GM11168 (cell line): ENCODE results near the gene MEGF10.
"Not testable (repeated sequence)": the region's sequence is repeated elsewhere in the genome, so short reads cannot be mapped to it uniquely, and the experiment has no call there.

ENCODE experiments used
- in situ Hi-C: fragments of 300-500 bp; cut with MboI; formaldehyde crosslinking; loops from one replicate; pipeline ENCODE4 v1.12.0; 2022; ENCODE audit warnings: low sequenced_read_pairs; ENCODE audit not compliant: unreplicated experiment

Gene MEGF10

DNA sequence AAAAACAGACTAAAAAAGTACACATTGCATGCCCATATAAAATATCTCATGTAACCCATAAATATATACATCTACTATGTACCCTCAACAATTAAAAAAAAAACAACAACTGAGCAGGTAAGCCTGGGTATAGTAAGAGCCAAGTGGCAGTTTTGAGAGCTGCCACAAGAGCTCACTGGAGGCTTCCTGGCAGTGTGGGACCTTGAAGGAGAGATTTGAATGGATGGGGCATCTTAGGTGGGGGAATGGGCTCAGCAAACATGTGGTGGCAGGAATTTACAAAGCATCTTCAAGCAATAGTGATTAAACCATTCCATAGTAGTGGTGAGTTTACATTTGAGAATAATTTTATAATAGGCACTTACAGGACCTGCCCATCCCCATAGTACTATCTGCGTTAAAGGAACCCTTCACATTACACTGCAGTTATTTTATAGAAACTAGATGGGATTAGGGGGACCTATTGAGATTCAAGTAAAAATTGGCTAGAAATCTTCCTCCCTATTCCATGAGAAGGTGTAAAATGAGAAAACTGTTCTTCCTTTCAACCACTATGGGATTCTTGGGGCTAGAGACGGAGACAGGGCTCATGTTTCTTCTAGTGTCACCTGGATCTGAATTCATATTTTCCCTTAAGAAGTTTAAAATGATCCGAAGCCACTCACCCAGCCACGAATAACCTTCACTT lies 6.9 kb downstream of the MEGF10 start:
- in situ Hi-C loops = no loop called here

GRCh38 chr5:127298036-127298429 lies 7.4 kb downstream of the MEGF10 start:
- in situ Hi-C loops = no loop called here

DNA sequence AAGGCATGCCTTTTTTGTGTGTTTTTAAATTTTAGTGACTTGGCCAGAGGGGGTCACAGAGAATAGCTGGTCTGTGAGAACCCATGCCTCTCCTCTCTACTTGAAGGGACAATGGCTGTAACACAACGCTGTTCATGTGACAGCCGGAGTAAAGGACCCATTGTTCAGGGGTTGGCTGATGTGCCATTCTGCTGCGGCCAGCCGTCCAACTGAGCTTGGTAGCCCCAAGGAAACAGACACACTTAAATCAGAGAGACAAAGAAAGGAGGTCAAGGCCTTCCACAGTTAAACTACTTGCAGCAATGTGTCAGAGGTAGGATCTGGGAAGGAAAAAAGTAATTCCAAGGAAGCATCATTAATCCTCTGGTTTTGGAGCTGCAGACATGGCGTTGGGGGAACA lies 8.1 kb downstream of the MEGF10 start:
- in situ Hi-C loops = no loop called here

DNA sequence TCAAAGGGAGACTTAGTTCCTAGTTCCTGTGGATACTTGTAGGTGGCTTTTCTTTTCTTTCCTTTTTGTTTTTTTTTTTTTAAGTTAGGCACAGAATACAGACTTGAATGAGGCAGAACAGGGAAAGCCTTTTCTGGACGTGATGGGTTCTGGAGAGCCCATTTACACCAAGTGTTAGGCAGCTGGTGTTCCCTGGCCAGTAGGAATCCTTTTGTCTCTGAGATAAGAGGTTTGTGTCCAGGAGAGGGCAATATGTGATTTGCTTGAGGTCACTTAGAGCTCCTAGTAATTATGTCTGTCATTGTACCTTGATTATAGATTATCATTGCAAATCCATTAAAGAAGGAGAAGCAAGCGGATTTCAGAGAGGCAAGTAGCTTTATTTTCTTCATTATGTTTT lies 9.1 kb downstream of the MEGF10 start:
- in situ Hi-C loops = no loop called here

DNA sequence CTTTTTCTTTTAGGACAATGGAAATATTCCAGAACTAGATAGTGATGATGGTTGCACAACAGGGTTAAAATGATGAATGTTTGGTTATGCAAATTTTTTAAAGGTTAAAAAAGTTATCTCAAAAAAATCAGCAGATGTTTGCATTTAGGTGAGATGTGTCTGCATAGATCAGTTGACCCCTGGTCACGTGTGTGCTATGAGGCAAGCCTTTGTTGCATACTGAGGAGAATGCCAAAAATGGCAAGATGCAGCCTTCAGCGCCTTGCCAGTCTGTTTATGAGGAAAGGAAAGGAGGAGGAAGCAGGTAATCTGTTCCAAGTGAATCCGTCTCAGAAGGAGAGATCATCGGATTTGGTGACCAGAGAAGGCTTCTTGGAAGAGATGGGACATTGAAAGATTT lies 11.9 kb downstream of the MEGF10 start:
- in situ Hi-C loops = no loop called here

GRCh38 chr5:127303404-127303803 lies 12.8 kb downstream of the MEGF10 start:
- in situ Hi-C loops = no loop called here

DNA sequence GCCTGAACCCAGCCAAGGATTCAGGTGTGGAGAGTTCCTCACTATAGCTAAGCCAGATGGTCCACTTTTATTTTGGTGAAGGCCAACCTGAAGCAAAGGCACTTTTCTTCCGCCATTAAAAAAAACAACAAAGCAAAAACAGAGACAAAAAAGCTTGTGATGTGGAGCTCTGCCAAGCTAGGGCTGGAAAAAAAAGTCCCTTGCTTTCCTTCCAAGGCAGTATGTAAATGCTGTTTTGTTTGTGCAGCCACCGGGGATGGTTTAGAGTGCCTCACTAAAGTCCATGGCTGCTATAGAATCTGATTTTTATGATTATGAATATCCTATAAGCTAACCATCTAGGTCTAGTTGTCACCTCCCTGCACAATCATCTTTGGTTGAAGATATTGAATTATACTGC lies 14.9 kb downstream of the MEGF10 start:
- in situ Hi-C loops = no loop called here

DNA sequence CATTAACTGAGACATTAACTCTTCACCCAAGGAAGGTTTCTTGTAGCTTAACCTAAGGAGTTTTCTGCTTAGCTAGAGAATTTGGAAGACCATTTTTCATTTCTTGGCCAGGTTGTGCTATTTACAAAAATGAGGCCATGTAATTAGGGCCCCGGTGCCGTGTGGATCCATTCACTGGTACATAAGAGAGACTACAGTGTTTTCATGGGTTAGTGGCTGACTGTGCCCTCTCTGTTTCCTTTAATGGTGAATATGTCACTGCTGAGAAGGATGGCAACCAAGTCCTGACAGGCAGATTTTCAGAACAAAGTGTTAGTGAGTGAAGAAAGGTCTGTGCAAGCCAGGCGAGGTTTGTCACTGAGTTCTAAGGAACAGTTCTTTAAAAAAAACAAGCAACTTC lies 15.4 kb downstream of the MEGF10 start:
- in situ Hi-C loops = no loop called here

GRCh38 chr5:127306647-127307046 lies 16.1 kb downstream of the MEGF10 start:
- in situ Hi-C loops = no loop called here

GRCh38 chr5:127307868-127308267 lies 17.3 kb downstream of the MEGF10 start:
- in situ Hi-C loops = no loop called here

GRCh38 chr5:127308325-127308724 lies 17.7 kb downstream of the MEGF10 start:
- in situ Hi-C loops = not testable (repeated sequence)

- in situ Hi-C loops = no loop called here
Measured at GRCh38 chr5:127308945-127309344, 18.3 kb downstream of the MEGF10 start.

GRCh38 chr5:127311349-127311748 lies 20.8 kb downstream of the MEGF10 start:
- in situ Hi-C loops = loop anchor here (10.0 kb wide), 1 partner anchor 657 kb away; no protein-coding TSS in a partner anchor

GRCh38 chr5:127311781-127312525 lies 21.4 kb downstream of the MEGF10 start:
- in situ Hi-C loops = loop anchor here (10.0 kb wide), 1 partner anchor 657 kb away; no protein-coding TSS in a partner anchor

DNA sequence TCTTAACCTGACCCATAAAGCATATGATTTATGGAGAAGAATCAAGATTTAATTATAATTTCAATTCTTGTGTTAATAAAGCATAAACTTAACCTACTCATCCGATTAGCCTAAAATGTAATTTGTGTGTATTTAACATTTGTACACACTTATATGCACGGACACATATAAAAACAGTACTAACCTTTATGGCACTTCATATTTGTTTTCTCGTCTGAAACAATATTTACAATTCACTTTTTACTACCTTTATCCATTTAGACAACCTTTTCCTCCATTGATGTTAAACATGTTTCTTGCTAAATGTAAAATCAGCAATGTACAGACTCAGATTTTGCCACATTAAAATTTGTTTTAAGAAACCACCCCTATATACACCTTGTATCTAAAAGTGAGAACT lies 22.8 kb downstream of the MEGF10 start:
- in situ Hi-C loops = loop anchor here (10.0 kb wide), 1 partner anchor 659 kb away; no protein-coding TSS in a partner anchor

GRCh38 chr5:127313847-127314473 lies 23.4 kb downstream of the MEGF10 start:
- in situ Hi-C loops = loop anchor here (10.0 kb wide), 1 partner anchor 659 kb away; no protein-coding TSS in a partner anchor

GRCh38 chr5:127316011-127316410 lies 25.4 kb downstream of the MEGF10 start:
- in situ Hi-C loops = loop anchor here (10.0 kb wide), 1 partner anchor 661 kb away; no protein-coding TSS in a partner anchor

DNA sequence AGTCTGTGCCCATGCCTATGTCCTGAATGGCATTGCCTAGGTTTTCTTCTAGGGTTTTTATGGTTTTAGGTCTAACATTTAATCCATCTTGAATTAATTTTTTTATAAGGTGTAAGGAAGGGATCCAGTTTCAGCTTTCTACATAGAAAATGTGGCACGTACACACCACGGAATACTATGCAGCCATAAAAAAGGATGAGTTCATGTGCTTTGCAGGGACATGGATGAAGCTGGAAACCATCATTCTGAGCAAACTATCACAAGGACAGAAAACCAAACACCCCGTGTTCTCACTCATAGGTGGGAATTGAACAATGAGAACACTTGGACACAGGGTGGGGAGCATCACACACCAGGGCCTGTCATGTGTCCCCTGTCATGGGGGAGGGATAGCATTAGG lies 26.8 kb downstream of the MEGF10 start:
- in situ Hi-C loops = loop anchor here (10.0 kb wide), 1 partner anchor 663 kb away; no protein-coding TSS in a partner anchor

DNA sequence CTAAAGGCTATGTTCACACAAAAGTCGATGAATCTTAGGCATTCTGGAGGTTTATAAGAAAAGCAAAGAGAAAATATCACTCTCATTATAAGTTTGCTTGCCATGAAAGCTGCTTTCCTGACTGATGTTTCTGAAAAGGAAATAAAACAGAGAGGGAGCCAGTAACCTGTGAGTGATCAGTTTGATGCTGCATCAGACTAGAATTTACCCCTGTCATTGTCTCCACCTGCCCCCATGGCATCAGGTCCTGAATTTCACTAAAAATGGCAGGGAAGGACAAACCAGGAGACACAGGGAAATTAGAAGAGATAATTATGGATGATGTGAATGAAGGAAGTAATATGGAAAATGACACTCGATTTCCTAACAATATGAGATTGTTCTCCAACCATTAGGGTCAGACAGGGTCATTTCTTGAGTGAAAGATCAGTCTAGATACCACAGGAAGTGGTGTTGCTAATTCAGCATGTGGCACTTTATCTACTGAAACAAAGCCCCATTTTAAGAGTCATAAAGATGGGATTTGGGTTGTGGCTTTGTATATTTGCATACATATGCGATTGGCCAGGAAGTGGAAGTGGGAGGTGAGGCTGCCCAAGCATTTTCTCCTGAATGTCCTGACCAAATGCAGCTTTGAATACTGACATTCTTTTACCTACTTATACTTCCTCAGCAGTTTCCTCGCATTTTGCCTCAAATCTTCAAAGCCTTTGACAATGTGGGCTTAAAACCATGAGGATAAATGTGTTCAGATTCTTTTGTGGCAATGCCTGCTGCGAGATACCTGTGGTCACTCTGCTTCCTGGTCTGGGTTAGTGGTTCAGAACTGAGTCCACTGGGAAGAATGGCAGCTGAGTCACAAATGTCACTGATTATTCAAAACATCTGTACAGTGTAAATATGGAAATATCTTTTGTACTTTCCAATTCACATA lies 29.7 kb downstream of the MEGF10 start:
- in situ Hi-C loops = no loop called here

DNA sequence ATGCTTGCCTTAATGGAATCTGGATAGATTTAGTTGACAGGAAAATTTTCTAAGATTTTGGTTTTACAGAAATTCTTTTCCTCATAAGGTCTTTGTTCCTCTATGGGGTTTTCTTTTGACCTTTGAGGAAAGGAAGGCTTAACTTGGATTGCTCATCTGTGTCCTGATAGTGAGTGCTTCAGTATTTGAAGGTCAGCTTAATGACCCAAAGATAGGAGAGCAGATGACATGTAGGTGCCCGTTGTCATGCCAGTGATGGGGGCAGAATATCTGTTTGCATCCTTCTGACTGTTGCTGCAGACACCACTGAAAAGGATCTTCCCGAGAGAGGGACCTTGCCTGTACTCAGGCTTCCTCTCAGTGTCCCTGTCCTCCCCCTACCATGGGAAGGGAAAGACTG lies 30.9 kb downstream of the MEGF10 start:
- in situ Hi-C loops = no loop called here
